GM19193 (cell line): ENCODE measurements around the gene SETD4.

Experiments
- POLR2A ChIP-seq: IDR thresholded peaks from 4 replicates; pipeline ENCODE4 v1.6.1; 2011; ENCODE audit not compliant: insufficient read depth, insufficient read length; ENCODE audit errors: extremely low read depth

The SETD4 gene

GRCh38 chr21:36034211-36034913 lies 26.0 kb downstream of the SETD4 start:
- TF ChIP-seq POLR2A: no peak

GRCh38 chr21:36032647-36033406 lies 27.5 kb downstream of the SETD4 start:
- TF ChIP-seq POLR2A: no peak

GRCh38 chr21:36030581-36031189 lies 29.6 kb downstream of the SETD4 start:
- no peak for TF ChIP-seq POLR2A

GRCh38 chr21:36029309-36029708 lies 31.0 kb downstream of the SETD4 start:
- no peak for TF ChIP-seq POLR2A

GRCh38 chr21:36028127-36029069 lies 31.9 kb downstream of the SETD4 start:
- TF ChIP-seq POLR2A: no peak

GRCh38 chr21:36027347-36027746 lies 33.0 kb downstream of the SETD4 start:
- no peak for TF ChIP-seq POLR2A

- TF ChIP-seq POLR2A: no peak
Measured at GRCh38 chr21:36024782-36025181, 35.5 kb downstream of the SETD4 start.

- TF ChIP-seq POLR2A: no peak
Measured at GRCh38 chr21:36023092-36023480, 37.2 kb downstream of the SETD4 start.

GRCh38 chr21:36022427-36023091 lies 37.8 kb downstream of the SETD4 start:
- TF ChIP-seq POLR2A: no peak

GRCh38 chr21:36021251-36021837 lies 39.0 kb downstream of the SETD4 start:
- TF ChIP-seq POLR2A: no peak

GRCh38 chr21:36015045-36015444 lies 45.3 kb downstream of the SETD4 start:
- TF ChIP-seq POLR2A: no peak

- no peak for TF ChIP-seq POLR2A
Measured at GRCh38 chr21:36010801-36011200, 49.5 kb downstream of the SETD4 start.

- no peak for TF ChIP-seq POLR2A
Measured at GRCh38 chr21:36008505-36008904, 51.8 kb downstream of the SETD4 start.

GRCh38 chr21:36005879-36006400 lies 54.4 kb downstream of the SETD4 start:
- TF ChIP-seq POLR2A: no peak
